WERI-Rb-1 (cell line): ENCODE measurements around the gene RPL36A.

Experiments used
- DNase-seq: peaks from one replicate; pipeline ENCODE4 v3.0.0-alpha.2; 2020
- H3K27ac ChIP-seq: fragments of 250-450 bp; sonication (Bioruptor Pico); 2 replicates; pipeline ENCODE4 v1.5.1; 2020; ENCODE audit warnings: mild to moderate bottlenecking, moderate library complexity
- H3K27me3 ChIP-seq: fragments of 250-450 bp; sonication (Bioruptor Pico); 2 replicates; pipeline ENCODE4 v1.5.1; 2021; ENCODE audit warnings: mild to moderate bottlenecking, low read depth, moderate library complexity; ENCODE audit not compliant: insufficient read depth, severe bottlenecking
- H3K36me3 ChIP-seq: fragments of 250-450 bp; sonication (Bioruptor Pico); 2 replicates; pipeline ENCODE4 v1.5.1; 2020; ENCODE audit warnings: mild to moderate bottlenecking, moderate library complexity
- H3K4me3 ChIP-seq: 2 replicates; pipeline ENCODE4 v1.5.1; 2011; ENCODE audit warnings: low read depth, mild to moderate bottlenecking, control low read depth, low read length
- H3K9me3 ChIP-seq: fragments of 250-450 bp; sonication (Bioruptor Pico); 2 replicates; pipeline ENCODE4 v1.5.1; 2021; ENCODE audit warnings: mild to moderate bottlenecking, moderate library complexity; ENCODE audit not compliant: severe bottlenecking
- TF ChIP-seq, protein P1 (sequence below): IDR thresholded peaks from 2 replicates; pipeline ENCODE4 v1.5.1; 2011; ENCODE audit warnings: low read depth, mild to moderate bottlenecking, control low read depth, inconsistent platforms, low read length

RPL36A gene

DNA sequence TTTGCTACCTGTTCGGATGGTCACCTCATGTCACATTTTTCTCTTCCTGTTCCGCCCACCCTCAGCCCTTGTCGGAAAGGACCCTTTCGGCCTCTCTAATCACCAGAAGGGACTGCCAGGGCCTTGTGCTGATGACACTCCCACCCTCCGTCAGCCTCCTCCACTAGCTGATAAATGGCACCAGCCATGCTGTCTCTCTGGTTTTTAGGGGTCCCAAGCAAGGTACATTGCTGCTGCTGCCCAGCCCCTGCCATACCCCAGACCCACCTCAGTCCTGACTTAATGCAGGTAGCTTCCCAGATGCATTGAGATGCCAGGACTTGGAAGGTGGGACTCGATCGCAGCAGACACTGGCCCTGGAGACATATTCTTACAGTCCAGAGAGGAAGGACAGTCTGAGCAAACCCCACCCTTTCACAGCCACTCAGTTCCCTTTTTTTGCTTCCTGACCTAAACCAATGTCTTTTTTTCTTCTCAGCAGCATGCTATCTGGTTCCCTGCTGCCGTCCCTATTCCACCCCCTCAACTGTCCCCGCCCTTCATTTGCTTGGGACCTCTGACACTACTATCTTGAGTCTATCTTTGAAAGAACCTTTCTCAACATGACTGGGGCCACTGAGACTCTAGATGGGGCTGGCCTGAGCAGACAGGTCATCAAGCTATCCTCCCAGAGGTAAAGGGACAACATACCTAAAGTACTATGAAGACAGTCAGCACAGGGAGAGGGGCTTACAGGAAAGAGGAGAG, 4.8 kb upstream of the RPL36A start, which contains the start of gene BTK:
TSS of gene BTK (minus strand) at position 397 of the 747 bp plus-strand sequence. CDS start 10,907 bp downstream, outside the sequence.
- H3K27ac ChIP-seq = no peak within 1 kb of the TSS
- no peak within 1 kb of the TSS for H3K4me3 ChIP-seq
- H3K36me3 ChIP-seq = no peaks in the 10 kb centered on the region; the same call in 1 of the 2 replicates
- no peak for DNase-seq
- H3K9me3 ChIP-seq = peaks cover under 1% of the 10 kb centered on the region
- peaks cover 16% of the 10 kb centered on the region for H3K27me3 ChIP-seq
- TF ChIP-seq, protein P1, sequence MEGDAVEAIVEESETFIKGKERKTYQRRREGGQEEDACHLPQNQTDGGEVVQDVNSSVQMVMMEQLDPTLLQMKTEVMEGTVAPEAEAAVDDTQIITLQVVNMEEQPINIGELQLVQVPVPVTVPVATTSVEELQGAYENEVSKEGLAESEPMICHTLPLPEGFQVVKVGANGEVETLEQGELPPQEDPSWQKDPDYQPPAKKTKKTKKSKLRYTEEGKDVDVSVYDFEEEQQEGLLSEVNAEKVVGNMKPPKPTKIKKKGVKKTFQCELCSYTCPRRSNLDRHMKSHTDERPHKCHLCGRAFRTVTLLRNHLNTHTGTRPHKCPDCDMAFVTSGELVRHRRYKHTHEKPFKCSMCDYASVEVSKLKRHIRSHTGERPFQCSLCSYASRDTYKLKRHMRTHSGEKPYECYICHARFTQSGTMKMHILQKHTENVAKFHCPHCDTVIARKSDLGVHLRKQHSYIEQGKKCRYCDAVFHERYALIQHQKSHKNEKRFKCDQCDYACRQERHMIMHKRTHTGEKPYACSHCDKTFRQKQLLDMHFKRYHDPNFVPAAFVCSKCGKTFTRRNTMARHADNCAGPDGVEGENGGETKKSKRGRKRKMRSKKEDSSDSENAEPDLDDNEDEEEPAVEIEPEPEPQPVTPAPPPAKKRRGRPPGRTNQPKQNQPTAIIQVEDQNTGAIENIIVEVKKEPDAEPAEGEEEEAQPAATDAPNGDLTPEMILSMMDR = no peak

DNA sequence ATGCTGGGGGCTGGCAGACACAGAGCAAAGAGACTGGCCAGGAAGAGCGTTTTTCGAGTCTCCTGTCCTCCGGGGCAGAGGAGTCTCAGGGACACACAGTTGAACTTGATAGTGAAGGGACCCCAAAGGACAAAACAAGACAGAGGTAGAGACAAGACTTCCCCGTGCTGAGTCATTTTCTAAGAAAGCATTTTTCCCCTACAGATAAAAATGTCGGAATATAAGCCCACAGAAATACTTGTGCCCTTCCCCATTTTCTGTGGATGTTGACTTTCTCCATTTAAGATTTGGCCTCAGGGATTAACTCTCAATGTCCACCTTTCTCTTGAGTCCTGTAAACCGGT, 4.3 kb upstream of the RPL36A start:
- DNase-seq = no peak
- Histone ChIP-seq H3K4me3 (no peak overlapping the region), H3K27ac (no peak overlapping the region)

DNA sequence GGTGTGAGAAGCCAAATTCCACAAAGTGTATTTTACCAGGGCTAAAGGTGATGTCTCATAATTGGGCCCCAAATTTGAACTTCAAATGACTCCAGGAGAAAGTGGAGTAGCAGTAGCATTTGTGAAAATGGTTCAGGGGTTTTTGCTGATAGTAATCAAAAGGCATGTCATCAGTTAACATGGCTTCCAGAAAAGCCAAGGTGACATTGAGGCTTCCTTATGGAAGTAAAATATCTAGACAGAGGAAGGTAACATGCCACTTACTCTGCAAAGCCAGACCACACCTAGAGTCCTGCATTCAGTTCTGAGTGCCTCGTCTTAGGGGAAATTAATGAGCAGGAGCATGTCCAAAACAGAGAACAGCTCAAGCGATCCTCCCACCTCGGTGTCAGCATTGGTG, 2.2 kb upstream of the RPL36A start:
- H3K36me3 ChIP-seq = peaks cover 15% of the 10 kb centered on the region
- no peak overlapping the region for H3K4me3 ChIP-seq
- DNase-seq = no peak
- H3K27me3 ChIP-seq = peaks cover 12% of the 10 kb centered on the region
- H3K9me3 ChIP-seq = peaks cover 3% of the 10 kb centered on the region
- TF ChIP-seq, protein P1 = no peak
- no peak overlapping the region for H3K27ac ChIP-seq

More for the DNA sequence above, 4.3 kb upstream of the RPL36A start:
- peaks cover 2% of the 10 kb centered on the region for H3K36me3 ChIP-seq
- TF ChIP-seq, protein P1 = no peak
- H3K27me3 ChIP-seq = peaks cover 15% of the 10 kb centered on the region
- peaks cover 3% of the 10 kb centered on the region for H3K9me3 ChIP-seq

DNA sequence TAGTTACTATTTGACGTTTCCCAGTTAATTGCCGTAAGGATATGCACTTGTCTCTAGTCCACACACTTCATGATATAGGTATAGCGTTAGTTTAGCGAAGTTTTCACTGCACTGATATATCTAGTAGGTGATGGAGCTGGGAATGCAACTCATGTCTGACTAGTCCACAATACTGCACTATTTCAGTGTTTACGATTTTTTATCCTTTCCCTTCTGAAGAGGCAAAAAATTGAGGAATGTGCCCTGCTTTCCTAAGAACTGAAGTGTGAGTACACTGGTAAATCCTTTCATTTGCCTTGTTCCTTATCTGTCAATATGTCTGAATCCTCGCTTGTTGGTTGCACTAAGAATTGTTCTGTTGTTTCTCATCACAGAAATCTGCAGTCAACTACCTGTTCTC, 1.0 kb downstream of the RPL36A start:
- Histone ChIP-seq H3K9me3 (peaks cover 3% of the 10 kb centered on the region), H3K27ac (peak overlapping the region; percentile 75; the same call in 1 of the 2 replicates), H3K27me3 (peaks cover 4% of the 10 kb centered on the region), H3K36me3 (peaks cover 29% of the 10 kb centered on the region), H3K4me3 (peak overlapping the region; percentile 76)
- DNase-seq = no peak
- TF ChIP-seq, protein P1 = no peak

DNA sequence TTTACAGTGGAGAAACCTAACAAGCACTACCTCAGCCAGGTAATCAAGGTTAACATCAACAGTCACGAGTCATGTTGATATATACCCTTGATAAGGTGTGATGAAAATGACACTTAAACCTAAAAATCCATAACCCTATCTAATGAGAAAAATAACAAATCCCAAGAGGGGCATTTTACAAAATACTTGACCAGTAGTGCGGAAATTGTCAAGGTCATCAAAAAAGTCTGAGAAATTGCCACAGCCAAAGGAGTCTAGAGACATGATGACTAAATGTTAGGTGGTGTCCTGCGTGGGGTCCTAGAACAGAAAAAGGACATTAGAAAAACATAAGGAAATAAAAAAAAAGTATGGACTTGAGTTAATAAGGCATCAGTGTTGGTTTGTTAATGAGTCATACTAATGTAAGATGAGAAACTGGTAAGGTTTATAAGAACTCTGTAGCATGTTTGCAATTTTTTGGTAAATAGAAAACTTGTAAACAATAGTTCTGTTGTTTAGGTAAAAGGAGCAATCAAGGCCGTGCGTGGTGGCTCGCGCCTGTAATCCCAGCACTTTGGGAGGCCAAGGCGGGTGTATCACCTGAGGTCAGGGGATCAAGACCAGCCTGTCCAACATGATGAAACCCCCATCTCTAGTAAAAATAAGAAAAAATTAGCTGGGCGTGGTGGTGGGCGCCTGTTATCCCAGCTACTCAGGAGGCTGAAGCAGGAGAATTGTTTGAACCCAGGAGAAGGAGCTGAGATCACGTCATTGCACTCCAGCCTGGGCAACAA, 2.9 kb downstream of the RPL36A start:
- H3K27ac ChIP-seq = no peak overlapping the region
- no peak for DNase-seq
- TF ChIP-seq, protein P1 = no peak
- H3K9me3 ChIP-seq = peaks cover 3% of the 10 kb centered on the region
- peaks cover 29% of the 10 kb centered on the region for H3K36me3 ChIP-seq
- H3K27me3 ChIP-seq = peaks cover 4% of the 10 kb centered on the region
- H3K4me3 ChIP-seq = no peak overlapping the region
